H1 (cell line): Measurements from ENCODE around the gene GSDME. TPM values are rescaled to one million over a fixed set of nuclear protein-coding genes. Genes with fewer than 3 reads are reported as not detected.
"Not testable (repeated sequence)": the region's sequence is repeated elsewhere in the genome, so short reads cannot be mapped to it uniquely, and the experiment has no call there.

Source experiments
- CTCF ChIA-PET: fragments of 300-600 bp; sonication (Branson Sonifier 250); formaldehyde crosslinking; loops from one replicate; lab custom pipeline; 2021; ENCODE audit not compliant: partially characterized antibody; lab: Charles Lee
- POLR2A ChIA-PET: fragments of 300-600 bp; sonication (Branson Sonifier 250); formaldehyde crosslinking; loops from one replicate; lab custom pipeline; 2021; ENCODE audit warnings: inconsistent platforms; ENCODE audit not compliant: partially characterized antibody; lab: Charles Lee
- DNase-seq, 2 experiments: peaks; one replicate each; pipeline versions ENCODE4 v3.0.0 to v3.0.0-alpha.2; 2010 to 2022; ENCODE audit warnings: low spot score in 2 of 2, low read depth in 1 of 2, mixed read lengths in 1 of 2
- FAIRE-seq: peaks from 2 replicates; lab custom pipeline; 2011; peaks lifted over from hg19 to GRCh38; lab: Jason Lieb, UNC
- H2AFZ ChIP-seq: 2 replicates; pipeline ENCODE4 v1.8.1; 2012; ENCODE audit warnings: low read length, inconsistent platforms
- H2AK5ac ChIP-seq: 2 replicates; pipeline ENCODE4 v1.6.1; 2013; ENCODE audit warnings: low read depth, low read length
- H2BK120ac ChIP-seq: replicated peaks from 2 replicates; pipeline ENCODE3; 2013; ENCODE audit warnings: low read depth, low read length, inconsistent platforms
- H2BK12ac ChIP-seq: 2 replicates; pipeline ENCODE4 v1.6.1; 2013; ENCODE audit warnings: low read depth, low read length
- H2BK15ac ChIP-seq: 2 replicates; pipeline ENCODE4 v1.6.1; 2013; ENCODE audit warnings: low read length
- H2BK20ac ChIP-seq: 2 replicates; pipeline ENCODE4 v1.6.1; 2013; ENCODE audit warnings: low read length
- H2BK5ac ChIP-seq: 2 replicates; pipeline ENCODE4 v1.6.1; 2013; ENCODE audit warnings: low read depth, low read length
- H3K14ac ChIP-seq: 2 replicates; pipeline ENCODE4 v1.6.1; 2013; ENCODE audit warnings: inconsistent platforms; ENCODE audit not compliant: insufficient read length
- H3K18ac ChIP-seq: 2 replicates; pipeline ENCODE4 v1.6.1; 2013; ENCODE audit warnings: low read length; ENCODE audit errors: extremely low read depth
- H3K23ac ChIP-seq: 2 replicates; pipeline ENCODE4 v1.6.1; 2013; ENCODE audit warnings: inconsistent platforms; ENCODE audit not compliant: insufficient read length
- H3K23me2 ChIP-seq: 2 replicates; pipeline ENCODE4 v1.6.1; 2013; ENCODE audit warnings: low read depth, low read length
- H3K27ac ChIP-seq: 2 replicates; pipeline ENCODE4 v1.6.1; 2011; ENCODE audit warnings: low read depth, low read length, inconsistent platforms
- H3K27me3 ChIP-seq, 4 experiments: replicated peaks in 1 of 4; 1 replicate in 1 of 4; 2 replicates in 3 of 4; pipeline versions ENCODE4 v1.6.1 to v1.8.1; 2011 to 2013; ENCODE audit warnings: low read length in 3 of 4, mild to moderate bottlenecking in 3 of 4, inconsistent platforms in 2 of 4, mixed read lengths in 2 of 4, moderate library complexity in 1 of 4; ENCODE audit not compliant: control insufficient read depth in 3 of 4, insufficient read depth in 3 of 4; ENCODE audit errors: extremely low read depth in 1 of 4
- H3K36me3 ChIP-seq, 4 experiments: 2 replicates each; pipeline versions ENCODE4 v1.6.1 to v1.8.1; 2011 to 2013; ENCODE audit warnings: mild to moderate bottlenecking in 4 of 4, low read length in 3 of 4, moderate library complexity in 2 of 4, control low read depth in 1 of 4, inconsistent platforms in 1 of 4; ENCODE audit not compliant: insufficient read depth in 4 of 4, control insufficient read depth in 2 of 4
- H3K4ac ChIP-seq: replicated peaks from 2 replicates; pipeline ENCODE3; 2013; ENCODE audit warnings: low read length, low read depth, mixed read lengths, inconsistent platforms; ENCODE audit not compliant: insufficient read length
- H3K4me1 ChIP-seq, 4 experiments: replicated peaks in 1 of 4; 1 replicate in 1 of 4; 2 replicates in 3 of 4; pipeline versions ENCODE4 v1.6.1 to v1.8.1; 2011 to 2013; ENCODE audit warnings: low read length in 3 of 4, inconsistent platforms in 2 of 4, mixed read lengths in 1 of 4; ENCODE audit not compliant: insufficient read depth in 4 of 4, control insufficient read depth in 3 of 4
- H3K4me2 ChIP-seq, 2 experiments: 2 replicates each; pipeline versions ENCODE4 v1.6.1 to v1.8.1; 2011 to 2013; ENCODE audit warnings: low read depth in 2 of 2, low read length in 2 of 2, control low read depth in 1 of 2, inconsistent platforms in 1 of 2, mild to moderate bottlenecking in 1 of 2; ENCODE audit not compliant: insufficient read depth in 1 of 2
- H3K4me3 ChIP-seq, 4 experiments: fragments of 200-600, 300-600 bp in 1 of 4; sonication (generic), shearing (Covaris generic), sonication (Bioruptor Twin) in 1 of 4; 2 replicates each; pipeline versions ENCODE4 v1.5.1 to v1.8.1; 2011 to 2016; ENCODE audit warnings: low read length in 4 of 4, low read depth in 3 of 4, control low read depth in 2 of 4, inconsistent platforms in 2 of 4, mild to moderate bottlenecking in 2 of 4, mixed read lengths in 1 of 4, moderate library complexity in 1 of 4; ENCODE audit not compliant: insufficient read depth in 2 of 4; ENCODE audit errors: extremely low read depth in 1 of 4
- H3K56ac ChIP-seq: replicated peaks from 2 replicates; pipeline ENCODE3; 2013; ENCODE audit warnings: low read depth, mild to moderate bottlenecking, mixed read lengths, low read length, inconsistent platforms; ENCODE audit not compliant: insufficient read length
- H3K79me1 ChIP-seq: 2 replicates; pipeline ENCODE4 v1.6.1; 2013; ENCODE audit warnings: low read depth, low read length, control low read depth
- H3K79me2 ChIP-seq, 2 experiments: 2 replicates each; pipeline versions ENCODE4 v1.6.1 to v1.8.1; 2012 to 2013; ENCODE audit warnings: low read length in 2 of 2, mild to moderate bottlenecking in 2 of 2, inconsistent platforms in 1 of 2; ENCODE audit not compliant: insufficient read depth in 2 of 2, control insufficient read depth in 1 of 2
- H3K9ac ChIP-seq, 4 experiments: replicated peaks in 1 of 4; 1 replicate in 1 of 4; 2 replicates in 3 of 4; pipeline versions ENCODE4 v1.6.1 to v1.8.1; 2011 to 2013; ENCODE audit warnings: low read depth in 3 of 4, low read length in 3 of 4, control low read depth in 2 of 4, mild to moderate bottlenecking in 2 of 4, moderate library complexity in 2 of 4, inconsistent platforms in 1 of 4; ENCODE audit errors: extremely low read depth in 1 of 4
- H3K9me3 ChIP-seq, 2 experiments: 2 replicates each; pipeline versions ENCODE4 v1.6.1 to v1.8.1; 2012 to 2013; ENCODE audit warnings: mild to moderate bottlenecking in 2 of 2, moderate library complexity in 2 of 2, control low read depth in 1 of 2, inconsistent platforms in 1 of 2, low read depth in 1 of 2, low read length in 1 of 2, mixed read lengths in 1 of 2; ENCODE audit not compliant: insufficient read depth in 2 of 2
- H4K20me1 ChIP-seq, 2 experiments: replicated peaks in 1 of 2; 2 replicates each; pipeline versions ENCODE3 to v1.8.1; 2011 to 2013; ENCODE audit warnings: inconsistent platforms in 2 of 2, low read length in 2 of 2, mild to moderate bottlenecking in 1 of 2; ENCODE audit not compliant: insufficient read depth in 2 of 2, control insufficient read depth in 1 of 2
- H4K5ac ChIP-seq: 2 replicates; pipeline ENCODE4 v1.6.1; 2013; ENCODE audit warnings: low read length, low read depth, mixed read lengths, inconsistent platforms; ENCODE audit not compliant: insufficient read length
- H4K8ac ChIP-seq: 2 replicates; pipeline ENCODE4 v1.8.0; 2013; ENCODE audit warnings: mild to moderate bottlenecking, moderate library complexity, low read length, inconsistent platforms; ENCODE audit not compliant: insufficient read depth; ENCODE audit errors: extremely low read depth
- H4K91ac ChIP-seq: replicated peaks from 2 replicates; pipeline ENCODE3; 2013; ENCODE audit warnings: low read length, mixed read lengths, inconsistent platforms; ENCODE audit not compliant: insufficient read length
- CHD1 ChIP-seq: IDR thresholded peaks from 2 replicates; pipeline ENCODE4 v1.6.1; 2012; ENCODE audit warnings: low read depth, low read length, improper control_type of control experiment
- HDAC6 ChIP-seq: IDR thresholded peaks from one replicate; pipeline ENCODE4 v1.7.1; 2012; ENCODE audit warnings: low read depth, mild to moderate bottlenecking, inconsistent platforms, low read length, moderate library complexity
- RNF2 ChIP-seq: fragments of 200-900, 300-1000 bp; sonication (generic); IDR thresholded peaks from 2 replicates; pipeline ENCODE4 v1.7.1; 2016; ENCODE audit warnings: borderline replicate concordance, low read depth, mild to moderate bottlenecking, antibody characterized with exemption, low read length; ENCODE audit not compliant: poor library complexity, severe bottlenecking; ENCODE audit errors: missing control alignments
- SAP30 ChIP-seq: fragments of 300-600 bp; sonication (generic); IDR thresholded peaks from 2 replicates; pipeline ENCODE4 v1.7.1; 2012; ENCODE audit warnings: low read length, moderate library complexity, mild to moderate bottlenecking, inconsistent platforms; ENCODE audit not compliant: insufficient read depth, insufficient replicate concordance
- TAF7 ChIP-seq: optimal IDR thresholded peaks from 2 replicates; pipeline ENCODE3; 2011; ENCODE audit warnings: low read depth, mild to moderate bottlenecking, inconsistent platforms, low read length, moderate library complexity, borderline replicate concordance
- WGBS, 2 experiments: shearing (Covaris generic) in 1 of 2; methylation state at CpG; one replicate each; pipeline versions ENCODE4 v1.1.6 to v1.1.7; 2013 to 2015; ENCODE audit warnings: low lambda C conversion rate in 2 of 2, mixed read lengths in 2 of 2, inconsistent platforms in 1 of 2, low coverage in 1 of 2, missing lambda C conversion rate in 1 of 2; ENCODE audit not compliant: insufficient replicate concordance in 2 of 2, insufficient coverage in 1 of 2, insufficient read length in 1 of 2; ENCODE audit errors: extremely low coverage in 1 of 2, missing lambda C conversion rate in 1 of 2; 5-methylcytosine and 5-hydroxymethylcytosine counted together
- polyA plus RNA-seq, 7 experiments: library from polyadenylated mRNA; depleted of rRNA in 3 of 7; stranded (reverse) in 5 of 7; unstranded in 2 of 7; fragments of >200 nt in 5 of 7; fragments of 200-250 nt in 2 of 7; gene quantifications; 1 replicate in 5 of 7; 2 replicates in 1 of 7; 4 replicates in 1 of 7; pipeline versions ENCODE4 v1.2.1 to v1.2.3, GENCODE V29; 2011 to 2013; ENCODE audit warnings: missing spikeins in 2 of 7, mixed read lengths in 2 of 7
- total RNA-seq: library from RNA; stranded (reverse); fragmentation: NEBNext Ultra II Directional; extraction: Animal tissue kit (Norgen Biotek cat#: 25700); gene quantifications from 2 replicates; pipeline ENCODE4 v1.2.1, GENCODE V29; 2021

GSDME gene
- total and polyA plus RNA-seq, 2 of the 8 experiments (the other 6 are each of a cell fraction or from before 2014, with no cell fraction given), result 5.4 to 7.6 TPM

- no peak for TF ChIP-seq TAF7
- TF ChIP-seq HDAC6, result no peak
- no peak for TF ChIP-seq SAP30
- TF ChIP-seq RNF2, result no peak
- no peak for TF ChIP-seq CHD1
Measured at GRCh38 chr7:24795407-24795767, 38.1 kb upstream of the GSDME start (continued).

GRCh38 chr7:24794751-24795406 is 37.6 kb upstream of the GSDME start:
- not testable (repeated sequence) for H3K36me3 ChIP-seq, H2BK5ac ChIP-seq, H4K91ac ChIP-seq, H3K4ac ChIP-seq, H3K23me2 ChIP-seq, FAIRE-seq, DNase-seq, H3K4me2 ChIP-seq, H2AK5ac ChIP-seq, H4K8ac ChIP-seq, H3K14ac ChIP-seq, H3K79me1 ChIP-seq, H3K79me2 ChIP-seq, H3K4me1 ChIP-seq, H3K23ac ChIP-seq, H2BK20ac ChIP-seq, H2BK15ac ChIP-seq, H3K56ac ChIP-seq, H4K5ac ChIP-seq, H3K18ac ChIP-seq, H3K27me3 ChIP-seq, H2BK12ac ChIP-seq, H2AFZ ChIP-seq, H3K4me3 ChIP-seq, H3K27ac ChIP-seq, H4K20me1 ChIP-seq, H2BK120ac ChIP-seq, H3K9ac ChIP-seq, H3K9me3 ChIP-seq
- POLR2A ChIA-PET, result interaction anchor here (0.6 kb wide), 1 partner anchor 843 kb away, joined by 3 read pairs; no protein-coding TSS in a partner anchor
- CTCF ChIA-PET, result interaction anchor here (1.2 to 1.3 kb wide), 2 partner anchors 44 to 298 kb away, joined by 3 to 4 read pairs; no protein-coding TSS in a partner anchor
- 91% methylated on average over 22 of the region's 22 CpGs; no CpG with 5 or more reads in 1 of the 2 experiments for WGBS, 2 experiments
